Suprapubic skin (tissue), 4 donors: ENCODE data around the gene ADTRP.

ENCODE experiments used
- EP300 ChIP-seq: sonication (generic); formaldehyde crosslinking; IDR thresholded peaks from one replicate; pipeline ENCODE4 v1.6.1; 2017; ENCODE audit warnings: antibody characterized with exemption
- POLR2A ChIP-seq, 2 donors: fragments of 450-650 bp; IDR thresholded peaks; one replicate each; pipeline ENCODE4 v1.6.1; 2017; ENCODE audit warnings: antibody characterized with exemption in 2 of 2, mild to moderate bottlenecking in 2 of 2, moderate library complexity in 2 of 2
- POLR2AphosphoS5 ChIP-seq, 3 donors: sonication (generic); formaldehyde crosslinking; IDR thresholded peaks; one replicate each; pipeline ENCODE4 v1.6.1; 2017; ENCODE audit warnings: antibody characterized with exemption in 3 of 3
- TF ChIP-seq, protein P1 (sequence below), 2 donors: fragments of 200-600 bp in 1 of 2; fragments of 450-650 bp in 1 of 2; sonication (generic) in 1 of 2; IDR thresholded peaks; one replicate each; pipeline ENCODE4 v1.5.1; 2016 to 2019; ENCODE audit warnings: antibody characterized with exemption in 2 of 2, mild to moderate bottlenecking in 1 of 2, moderate library complexity in 1 of 2

DNA sequence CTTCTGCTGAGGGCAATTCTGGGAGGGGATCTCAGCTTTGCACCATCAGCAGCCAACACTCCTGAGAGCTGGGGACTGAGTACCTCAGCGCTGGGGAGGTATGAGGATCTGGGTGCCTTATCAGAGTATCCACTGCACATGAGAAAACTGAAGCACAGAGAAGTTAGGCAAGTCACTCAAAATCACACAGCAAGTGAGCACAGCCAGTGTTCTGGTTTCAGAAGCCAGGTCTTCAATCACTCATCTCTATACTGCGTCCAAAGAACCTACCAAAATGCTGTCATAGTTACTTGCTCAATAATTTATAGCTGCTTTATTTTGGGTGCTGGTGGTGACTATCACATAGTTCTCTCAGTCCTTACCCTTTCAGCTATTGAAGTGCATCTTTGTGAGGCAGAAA is 5.0 kb downstream of the ADTRP start:
- TF ChIP-seq, protein P1, sequence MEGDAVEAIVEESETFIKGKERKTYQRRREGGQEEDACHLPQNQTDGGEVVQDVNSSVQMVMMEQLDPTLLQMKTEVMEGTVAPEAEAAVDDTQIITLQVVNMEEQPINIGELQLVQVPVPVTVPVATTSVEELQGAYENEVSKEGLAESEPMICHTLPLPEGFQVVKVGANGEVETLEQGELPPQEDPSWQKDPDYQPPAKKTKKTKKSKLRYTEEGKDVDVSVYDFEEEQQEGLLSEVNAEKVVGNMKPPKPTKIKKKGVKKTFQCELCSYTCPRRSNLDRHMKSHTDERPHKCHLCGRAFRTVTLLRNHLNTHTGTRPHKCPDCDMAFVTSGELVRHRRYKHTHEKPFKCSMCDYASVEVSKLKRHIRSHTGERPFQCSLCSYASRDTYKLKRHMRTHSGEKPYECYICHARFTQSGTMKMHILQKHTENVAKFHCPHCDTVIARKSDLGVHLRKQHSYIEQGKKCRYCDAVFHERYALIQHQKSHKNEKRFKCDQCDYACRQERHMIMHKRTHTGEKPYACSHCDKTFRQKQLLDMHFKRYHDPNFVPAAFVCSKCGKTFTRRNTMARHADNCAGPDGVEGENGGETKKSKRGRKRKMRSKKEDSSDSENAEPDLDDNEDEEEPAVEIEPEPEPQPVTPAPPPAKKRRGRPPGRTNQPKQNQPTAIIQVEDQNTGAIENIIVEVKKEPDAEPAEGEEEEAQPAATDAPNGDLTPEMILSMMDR (IDR thresholded peaks at IDR 0.05) = no peak
- TF ChIP-seq POLR2A (IDR thresholded peaks at IDR 0.05) (no peak), EP300 (no peak), POLR2AphosphoS5 (IDR thresholded peaks at IDR 0.05) (no peak)
